SK-N-SH (cell line): Measurements from ENCODE around the gene HPX. TPM values are rescaled to one million over a fixed set of nuclear protein-coding genes. Genes with fewer than 3 reads are reported as not detected.

Source experiments
- CTCF ChIA-PET: fragments of 300-600, 350-600 bp; formaldehyde crosslinking; extraction: SDS; loops from one replicate; lab custom pipeline; 2021; lab: Yijun Ruan, JAX
- POLR2A ChIA-PET: fragments of 350-600 bp; sonication (Branson Sonifier 250); formaldehyde crosslinking; extraction: SDS; loops from one replicate; lab custom pipeline; 2020; ENCODE audit warnings: antibody characterized with exemption, inconsistent platforms; lab: Yijun Ruan, JAX
- DNase-seq: peaks from one replicate; pipeline ENCODE4 v3.0.0; 2012
- H2AFZ ChIP-seq: fragments of 200-600 bp; sonication (generic); 2 replicates; pipeline ENCODE4 v1.8.1; 2016; ENCODE audit warnings: antibody characterized with exemption, mild to moderate bottlenecking, low read depth
- H3F3A ChIP-seq: fragments of 200-600 bp; sonication (generic); replicated peaks from 2 replicates; pipeline ENCODE3; 2016; ENCODE audit warnings: antibody characterized with exemption, mild to moderate bottlenecking; ENCODE audit not compliant: insufficient read depth
- H3K27ac ChIP-seq, 2 experiments: fragments of 200-500 bp in 1 of 2; fragments of 200-600 bp in 1 of 2; sonication (Bioruptor generic) in 1 of 2; sonication (generic), shearing (Covaris generic) in 1 of 2; 2 replicates each; pipeline versions ENCODE4 v1.5.1 to v1.6.1; 2014 to 2016; ENCODE audit warnings: low read depth in 2 of 2, inconsistent platforms in 1 of 2, low read length in 1 of 2, mild to moderate bottlenecking in 1 of 2, mixed read lengths in 1 of 2
- H3K27me3 ChIP-seq: fragments of 200-600 bp; sonication (generic), shearing (Covaris generic); 2 replicates; pipeline ENCODE4 v1.6.1; 2016; ENCODE audit warnings: mixed run types; ENCODE audit not compliant: insufficient read depth
- H3K36me3 ChIP-seq, 2 experiments: fragments of 200-500 bp in 1 of 2; fragments of 200-600 bp in 1 of 2; sonication (Bioruptor generic) in 1 of 2; sonication (generic) in 1 of 2; replicated peaks in 1 of 2; 2 replicates each; pipeline versions ENCODE3 to v1.5.1; 2014 to 2016; ENCODE audit warnings: low read length in 1 of 2, mild to moderate bottlenecking in 1 of 2; ENCODE audit not compliant: insufficient read depth in 2 of 2, control insufficient read depth in 1 of 2
- H3K4me1 ChIP-seq, 2 experiments: fragments of 200-500 bp in 1 of 2; fragments of 200-600 bp in 1 of 2; sonication (Bioruptor generic) in 1 of 2; sonication (generic), shearing (Covaris generic) in 1 of 2; 2 replicates each; pipeline versions ENCODE4 v1.5.1 to v1.6.1; 2014 to 2016; ENCODE audit warnings: low read depth in 1 of 2, low read length in 1 of 2, mixed run types in 1 of 2; ENCODE audit not compliant: insufficient read depth in 2 of 2, control insufficient read depth in 1 of 2
- H3K4me2 ChIP-seq: fragments of 200-600 bp; sonication (generic), shearing (Covaris generic); 2 replicates; pipeline ENCODE4 v1.6.1; 2017; ENCODE audit warnings: mixed run types
- H3K4me3 ChIP-seq, 2 experiments: fragments of 200-500 bp in 1 of 2; fragments of 200-600 bp in 1 of 2; sonication (Bioruptor generic) in 1 of 2; sonication (generic), shearing (Covaris generic) in 1 of 2; 2 replicates each; pipeline versions ENCODE4 v1.5.1 to v1.8.1; 2014 to 2016; ENCODE audit warnings: low read depth in 2 of 2, inconsistent platforms in 1 of 2, low read length in 1 of 2, mild to moderate bottlenecking in 1 of 2, mixed read lengths in 1 of 2, moderate library complexity in 1 of 2
- H3K79me2 ChIP-seq: fragments of 200-600 bp; sonication (generic); 2 replicates; pipeline ENCODE4 v1.8.1; 2017; ENCODE audit warnings: mild to moderate bottlenecking; ENCODE audit not compliant: insufficient read depth
- H3K9ac ChIP-seq: fragments of 200-600 bp; sonication (generic); 2 replicates; pipeline ENCODE4 v1.6.1; 2017; ENCODE audit warnings: mixed run types
- H3K9me2 ChIP-seq: fragments of 200-600 bp; sonication (generic); 2 replicates; pipeline ENCODE4 v1.6.1; 2017; ENCODE audit warnings: mixed run types
- H3K9me3 ChIP-seq: fragments of 200-600 bp; sonication (generic); 2 replicates; pipeline ENCODE4 v1.6.1; 2017; ENCODE audit warnings: mixed run types, mild to moderate bottlenecking, moderate library complexity
- H4K20me1 ChIP-seq: fragments of 200-600 bp; sonication (generic); 2 replicates; pipeline ENCODE4 v1.6.1; 2017; ENCODE audit warnings: mild to moderate bottlenecking, mixed run types; ENCODE audit not compliant: insufficient read depth
- CTCF ChIP-seq: fragments of 200-600 bp; sonication (generic); IDR thresholded peaks from 2 replicates; pipeline ENCODE4 v1.6.1; 2017; ENCODE audit warnings: antibody characterized with exemption, mild to moderate bottlenecking, moderate library complexity
- EZH2phosphoT487 ChIP-seq: fragments of 200-600 bp; sonication (generic); IDR thresholded peaks from 2 replicates; pipeline ENCODE4 v1.6.1; 2017; ENCODE audit warnings: low read depth, mixed run types, mild to moderate bottlenecking, antibody characterized with exemption, moderate library complexity, borderline replicate concordance
- FOXJ3 ChIP-seq: sonication (generic); formaldehyde crosslinking; IDR thresholded peaks from 2 replicates; pipeline ENCODE4 v1.5.1; 2020; ENCODE audit warnings: mild to moderate bottlenecking, missing genetic modification reagents
- FOXM1 ChIP-seq: IDR thresholded peaks from 2 replicates; pipeline ENCODE4 v1.4.0; 2012; ENCODE audit warnings: low read depth, mild to moderate bottlenecking
- GABPA ChIP-seq: IDR thresholded peaks from 2 replicates; pipeline ENCODE4 v1.4.0; 2012; ENCODE audit warnings: low read depth, mild to moderate bottlenecking
- JUND ChIP-seq: IDR thresholded peaks from 2 replicates; pipeline ENCODE4 v1.4.0; 2012
- MEF2A ChIP-seq: IDR thresholded peaks from 2 replicates; pipeline ENCODE4 v1.4.0; 2012; ENCODE audit warnings: low read depth, borderline replicate concordance
- NFIC ChIP-seq: IDR thresholded peaks from 2 replicates; pipeline ENCODE4 v1.4.0; 2012; ENCODE audit warnings: borderline replicate concordance
- NRF1 ChIP-seq: IDR thresholded peaks from 2 replicates; pipeline ENCODE4 v1.6.1; 2012; ENCODE audit warnings: low read depth, mild to moderate bottlenecking, low read length
- POLR2AphosphoS5 ChIP-seq: IDR thresholded peaks from 2 replicates; pipeline ENCODE4 v1.6.1; 2012; ENCODE audit warnings: low read depth, low read length
- RAD21 ChIP-seq: IDR thresholded peaks from 2 replicates; pipeline ENCODE4 v1.6.1; 2012; ENCODE audit warnings: mild to moderate bottlenecking, low read length
- SMC3 ChIP-seq: IDR thresholded peaks from 2 replicates; pipeline ENCODE4 v1.6.1; 2012; ENCODE audit warnings: low read depth, low read length, improper control_type of control experiment
- TAF1 ChIP-seq: IDR thresholded peaks from 2 replicates; pipeline ENCODE4 v1.6.1; 2012; ENCODE audit warnings: low read depth, mild to moderate bottlenecking, low read length, moderate library complexity, borderline replicate concordance
- TEAD4 ChIP-seq: IDR thresholded peaks from 2 replicates; pipeline ENCODE4 v1.4.0; 2012; ENCODE audit warnings: mild to moderate bottlenecking, borderline replicate concordance; ENCODE audit not compliant: insufficient read depth
- YY1 ChIP-seq: IDR thresholded peaks from 2 replicates; pipeline ENCODE4 v1.4.0; 2012; ENCODE audit warnings: low read depth, mild to moderate bottlenecking
- ZBTB33 ChIP-seq: IDR thresholded peaks from 2 replicates; pipeline ENCODE4 v1.4.0; 2012; ENCODE audit warnings: low read depth, borderline replicate concordance
- WGBS: methylation state at CpG from one replicate; pipeline ENCODE4 v1.1.6; 2017; ENCODE audit warnings: low lambda C conversion rate; 5-methylcytosine and 5-hydroxymethylcytosine counted together
- polyA plus RNA-seq, 3 experiments: library from polyadenylated mRNA; depleted of rRNA; stranded (reverse); fragments of >200 nt; gene quantifications; 2 replicates each; pipeline ENCODE4 v1.2.3, GENCODE V29; 2012
- TF ChIP-seq, protein P1 (sequence below): fragments of 150-350 bp; IDR thresholded peaks from 2 replicates; pipeline ENCODE4 v1.6.1; 2016; ENCODE audit warnings: mild to moderate bottlenecking, low read depth, low read length

Gene HPX
- polyA plus RNA-seq, 1 of the 3 experiments (the other 2 are of a cell fraction): 1.8 TPM

DNA sequence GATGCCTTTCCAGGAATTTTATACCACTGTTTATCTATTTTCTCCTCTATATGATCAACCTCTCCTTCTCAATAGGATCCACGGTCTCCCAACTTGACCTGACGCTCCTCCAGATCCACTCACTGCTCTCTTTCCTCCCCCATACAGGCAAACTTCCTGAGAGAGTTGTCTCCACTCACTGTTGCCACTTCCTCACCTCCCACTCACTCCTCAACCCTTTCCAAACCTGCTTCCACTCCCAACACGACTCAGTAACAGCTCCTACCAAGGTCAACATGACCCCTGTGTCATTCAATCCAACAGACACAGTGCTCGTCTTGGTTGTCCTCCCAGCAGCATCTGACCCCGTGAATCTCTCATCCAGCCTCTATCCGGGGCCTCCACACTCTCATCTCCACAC, 25.0 kb downstream of the HPX start:
- no peak overlapping the region for H3K27ac ChIP-seq
- no peaks in the 10 kb centered on the region for H4K20me1 ChIP-seq
- no peaks in the 10 kb centered on the region for H3F3A ChIP-seq
- TF ChIP-seq, protein P1, sequence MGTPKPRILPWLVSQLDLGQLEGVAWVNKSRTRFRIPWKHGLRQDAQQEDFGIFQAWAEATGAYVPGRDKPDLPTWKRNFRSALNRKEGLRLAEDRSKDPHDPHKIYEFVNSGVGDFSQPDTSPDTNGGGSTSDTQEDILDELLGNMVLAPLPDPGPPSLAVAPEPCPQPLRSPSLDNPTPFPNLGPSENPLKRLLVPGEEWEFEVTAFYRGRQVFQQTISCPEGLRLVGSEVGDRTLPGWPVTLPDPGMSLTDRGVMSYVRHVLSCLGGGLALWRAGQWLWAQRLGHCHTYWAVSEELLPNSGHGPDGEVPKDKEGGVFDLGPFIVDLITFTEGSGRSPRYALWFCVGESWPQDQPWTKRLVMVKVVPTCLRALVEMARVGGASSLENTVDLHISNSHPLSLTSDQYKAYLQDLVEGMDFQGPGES: no peak
- no peak for TF ChIP-seq FOXM1
- no peak for TF ChIP-seq NFIC
- no peak for TF ChIP-seq GABPA
- TF ChIP-seq EZH2phosphoT487: no peak
- CTCF ChIA-PET: interaction anchor here (0.8 to 1.5 kb wide), 3 partner anchors 11 to 37 kb away, joined by 3 to 5 read pairs (median 3); no protein-coding TSS in a partner anchor
- no peak overlapping the region for H3K4me3 ChIP-seq
- DNase-seq: no peak
- H3K4me2 ChIP-seq: no peak overlapping the region
- no peaks in the 10 kb centered on the region for H3K9me3 ChIP-seq
- H3K9me2 ChIP-seq: no peaks in the 10 kb centered on the region
- H3K4me1 ChIP-seq: peaks cover 0 to 11% of the 10 kb centered on the region in 2 experiments; a peak in 1 of 4 replicates
- peaks cover 0 to 3% of the 10 kb centered on the region in 2 experiments for H3K36me3 ChIP-seq
- 89% methylated on average over 6 of the region's 6 CpGs for WGBS
- 0 out of 2 replicates have a peak, but pooled peaks cover 5% of the 10 kb centered on the region for H3K79me2 ChIP-seq
- H3K27me3 ChIP-seq: no peaks in the 10 kb centered on the region
- POLR2A ChIA-PET: no interaction called here
- H2AFZ ChIP-seq: no peak overlapping the region
- no peak overlapping the region for H3K9ac ChIP-seq

- Histone ChIP-seq H2AFZ (no peak overlapping the region), H3K79me2 (0 out of 2 replicates have a peak, but pooled peaks cover 5% of the 10 kb centered on the region), H3F3A (no peaks in the 10 kb centered on the region), H3K4me1 (peaks cover 0 to 10% of the 10 kb centered on the region in 2 experiments; a peak in 1 of 4 replicates), H3K9ac (no peak overlapping the region), H3K9me2 (no peaks in the 10 kb centered on the region), H4K20me1 (no peaks in the 10 kb centered on the region), H3K27me3 (no peaks in the 10 kb centered on the region), H3K36me3 (peaks cover 0 to 10% of the 10 kb centered on the region in 2 experiments), H3K4me2 (no peak overlapping the region), H3K4me3 (no peak overlapping the region), H3K9me3 (no peaks in the 10 kb centered on the region), H3K27ac (no peak overlapping the region)
- TF ChIP-seq NRF1 (no peak), CTCF (no peak), TEAD4 (no peak), ZBTB33 (no peak), TAF1 (no peak), FOXJ3 (CRISPR knock-in tag) (no peak), MEF2A (no peak), SMC3 (no peak), JUND (no peak), RAD21 (no peak), POLR2AphosphoS5 (no peak), YY1 (no peak)
- ChIA-PET POLR2A (interaction anchor here (0.6 kb wide), 1 partner anchor 199 kb away, joined by 3 read pairs; no protein-coding TSS in a partner anchor), CTCF (interaction anchor here (0.9 kb wide), 1 partner anchor 36 kb away, joined by 3 read pairs; no protein-coding TSS in a partner anchor)
- DNase-seq: no peak
- 76% methylated on average over 3 of the region's 3 CpGs for WGBS
Measured at GRCh38 chr11:6414874-6415328, 25.9 kb downstream of the HPX start.
